Measurements from ENCODE around the gene HK2. TPM values are rescaled to one million over a fixed set of nuclear protein-coding genes. Genes with fewer than 3 reads are reported as not detected.
"Not testable (repeated sequence)": the region's sequence is repeated elsewhere in the genome, so short reads cannot be mapped to it uniquely, and the experiment has no call there.

The HK2 gene
- total and polyA plus RNA-seq, 7 experiments from 2014 or later = 3.6 to 74.6 (median 12.1) TPM

DNA sequence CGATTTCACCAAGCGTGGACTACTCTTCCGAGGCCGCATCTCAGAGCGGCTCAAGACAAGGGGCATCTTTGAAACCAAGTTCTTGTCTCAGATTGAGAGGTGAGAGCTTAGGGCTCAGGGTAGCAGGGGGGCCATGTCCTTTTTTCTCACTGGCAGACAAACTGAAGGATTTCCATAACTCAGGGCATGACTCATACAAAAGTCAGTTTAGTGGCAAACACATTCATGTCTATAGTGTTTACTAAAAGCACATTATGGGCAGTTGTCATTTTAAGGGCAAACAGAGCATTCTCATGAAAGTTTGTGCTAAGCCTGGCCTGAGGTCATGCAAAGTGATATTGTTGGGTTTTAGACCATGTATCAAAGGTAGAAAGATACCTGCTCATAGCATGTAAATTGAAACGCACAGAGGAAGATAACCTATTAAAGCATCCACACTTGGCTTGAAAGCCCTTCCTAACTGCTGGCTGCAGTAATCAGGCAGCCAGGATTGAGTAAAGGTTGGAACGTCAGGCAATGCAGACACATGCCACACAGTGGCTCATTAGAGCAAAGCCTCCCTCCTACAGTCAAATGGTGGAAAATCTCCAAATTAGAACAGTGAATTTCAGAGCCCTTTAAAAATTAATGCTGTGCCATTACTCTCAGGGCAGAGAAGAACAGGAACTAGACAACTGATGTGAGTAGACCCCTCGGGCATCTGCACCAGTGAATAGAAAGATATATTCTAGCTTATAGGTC lies 54.2 kb downstream of the HK2 start:
- no peak overlapping the region for H3K4me3 Mint-ChIP-seq
- POLR2A ChIA-PET = no interaction called here
- no peak for ATAC-seq
- H3K4me1 ChIP-seq (ENCODE audit: control insufficient read depth in 2 of 2, insufficient read depth in 2 of 2, low read length in 2 of 2) = no peaks in the 10 kb centered on the region
- CTCF ChIA-PET = no interaction called here
- no peak overlapping the region for H3K4me3 ChIP-seq (ENCODE audit: low read length)
- no peak overlapping the region for H3K27ac ChIP-seq (ENCODE audit: low read depth, low read length)
- H3K36me3 ChIP-seq (ENCODE audit: control insufficient read depth in 2 of 3, insufficient read depth in 3 of 3, low read length in 3 of 3) = peaks cover 0 to 84% (median 21%) of the 10 kb centered on the region in 3 experiments
- H3K36me3 Mint-ChIP-seq = peaks cover 37 to 81% (median 67%) of the 10 kb centered on the region in 5 donors
- H3K27ac Mint-ChIP-seq = peak overlapping the region in 1 of 9 donors; percentile 49
- no peaks in the 10 kb centered on the region for H3K9me3 ChIP-seq (ENCODE audit: control insufficient read depth in 2 of 3, low read length in 3 of 3)
- H3K9me3 Mint-ChIP-seq = no peaks in the 10 kb centered on the region
- intact Hi-C loops (cut with micrococcal nuclease) = no loop called here
- H3K4me1 Mint-ChIP-seq = peaks cover 0 to 8% (median 0%) of the 10 kb centered on the region in 7 donors
- no peaks in the 10 kb centered on the region for H3K27me3 ChIP-seq (ENCODE audit: control insufficient read depth in 2 of 2, insufficient read depth in 2 of 2, low read length in 2 of 2)
- no peaks in the 10 kb centered on the region for H3K27me3 Mint-ChIP-seq
- no peak for DNase-seq

DNA sequence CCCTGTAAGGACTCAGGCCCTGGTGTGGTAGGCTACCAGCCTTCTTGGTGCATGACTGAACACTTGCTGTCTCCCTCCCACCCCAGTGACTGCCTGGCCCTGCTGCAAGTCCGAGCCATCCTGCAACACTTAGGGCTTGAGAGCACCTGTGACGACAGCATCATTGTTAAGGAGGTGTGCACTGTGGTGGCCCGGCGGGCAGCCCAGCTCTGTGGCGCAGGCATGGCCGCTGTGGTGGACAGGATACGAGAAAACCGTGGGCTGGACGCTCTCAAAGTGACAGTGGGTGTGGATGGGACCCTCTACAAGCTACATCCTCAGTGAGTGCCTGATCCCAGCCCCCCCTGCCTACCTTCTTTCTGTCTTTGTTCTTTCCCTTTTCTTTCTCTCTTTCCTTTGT lies 55.2 kb downstream of the HK2 start:
- Mint-ChIP-seq H3K4me3 (no peak overlapping the region), H3K9me3 (peaks cover 0 to 3% (median 0%) of the 10 kb centered on the region in 11 donors), H3K36me3 (peaks cover 36 to 89% (median 73%) of the 10 kb centered on the region in 5 donors), H3K27ac (peak overlapping the region in 1 of 9 donors; percentile 16), H3K4me1 (peaks cover 0 to 8% (median 0%) of the 10 kb centered on the region in 7 donors), H3K27me3 (no peaks in the 10 kb centered on the region)
- H3K4me1 ChIP-seq (ENCODE audit: control insufficient read depth in 2 of 2, insufficient read depth in 2 of 2, low read length in 2 of 2) = no peaks in the 10 kb centered on the region
- ChIA-PET CTCF (no interaction called here), POLR2A (no interaction called here)
- peaks cover 0 to 80% (median 21%) of the 10 kb centered on the region in 3 experiments for H3K36me3 ChIP-seq (ENCODE audit: control insufficient read depth in 2 of 3, insufficient read depth in 3 of 3, low read length in 3 of 3)
- H3K27me3 ChIP-seq (ENCODE audit: control insufficient read depth in 2 of 2, insufficient read depth in 2 of 2, low read length in 2 of 2) = no peaks in the 10 kb centered on the region
- no peak for ATAC-seq
- no peaks in the 10 kb centered on the region for H3K9me3 ChIP-seq (ENCODE audit: control insufficient read depth in 2 of 3, low read length in 3 of 3)
- intact Hi-C loops (cut with micrococcal nuclease) = no loop called here
- H3K4me3 ChIP-seq (ENCODE audit: low read length) = no peak overlapping the region
- H3K27ac ChIP-seq (ENCODE audit: low read depth, low read length) = no peak overlapping the region
- no peak for DNase-seq

DNA sequence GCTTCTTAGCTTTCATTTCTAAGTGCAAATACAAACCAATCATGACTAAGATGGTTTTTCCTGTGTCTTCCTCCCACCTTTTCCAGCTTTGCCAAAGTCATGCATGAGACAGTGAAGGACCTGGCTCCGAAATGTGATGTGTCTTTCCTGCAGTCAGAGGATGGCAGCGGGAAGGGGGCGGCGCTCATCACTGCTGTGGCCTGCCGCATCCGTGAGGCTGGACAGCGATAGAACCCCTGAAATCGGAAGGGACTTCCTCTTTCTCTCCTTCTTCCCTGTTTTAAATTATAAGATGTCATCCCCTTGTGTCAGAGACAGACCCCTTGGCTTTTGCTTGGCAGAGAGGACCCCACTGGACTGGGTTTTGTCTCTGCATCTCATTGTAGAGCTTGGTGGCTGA lies 56.8 kb downstream of the HK2 start:
- Mint-ChIP-seq H3K27me3 (no peaks in the 10 kb centered on the region), H3K4me3 (no peak overlapping the region), H3K27ac (no peak overlapping the region), H3K4me1 (peaks cover 0 to 2% (median 0%) of the 10 kb centered on the region in 7 donors), H3K36me3 (peaks cover 35 to 87% (median 78%) of the 10 kb centered on the region in 5 donors), H3K9me3 (peaks cover 0 to 11% (median 2%) of the 10 kb centered on the region in 11 donors)
- Histone ChIP-seq H3K4me1 (ENCODE audit: control insufficient read depth in 2 of 2, insufficient read depth in 2 of 2, low read length in 2 of 2) (no peaks in the 10 kb centered on the region), H3K27me3 (ENCODE audit: control insufficient read depth in 2 of 2, insufficient read depth in 2 of 2, low read length in 2 of 2) (no peaks in the 10 kb centered on the region), H3K9me3 (ENCODE audit: control insufficient read depth in 2 of 3, low read length in 3 of 3) (peaks cover 0 to 5% (median 0%) of the 10 kb centered on the region in 3 experiments), H3K36me3 (ENCODE audit: control insufficient read depth in 2 of 3, insufficient read depth in 3 of 3, low read length in 3 of 3) (peaks cover 0 to 67% (median 17%) of the 10 kb centered on the region in 3 experiments), H3K27ac (ENCODE audit: low read depth, low read length) (no peak overlapping the region), H3K4me3 (ENCODE audit: low read length) (no peak overlapping the region)
- no peak for DNase-seq
- no peak for ATAC-seq
- ChIA-PET POLR2A (no interaction called here), CTCF (interaction anchor here (0.6 kb wide), 1 partner anchor 21 kb away, joined by 3 read pairs; no protein-coding TSS in a partner anchor)
- intact Hi-C loops (cut with micrococcal nuclease) = no loop called here

DNA sequence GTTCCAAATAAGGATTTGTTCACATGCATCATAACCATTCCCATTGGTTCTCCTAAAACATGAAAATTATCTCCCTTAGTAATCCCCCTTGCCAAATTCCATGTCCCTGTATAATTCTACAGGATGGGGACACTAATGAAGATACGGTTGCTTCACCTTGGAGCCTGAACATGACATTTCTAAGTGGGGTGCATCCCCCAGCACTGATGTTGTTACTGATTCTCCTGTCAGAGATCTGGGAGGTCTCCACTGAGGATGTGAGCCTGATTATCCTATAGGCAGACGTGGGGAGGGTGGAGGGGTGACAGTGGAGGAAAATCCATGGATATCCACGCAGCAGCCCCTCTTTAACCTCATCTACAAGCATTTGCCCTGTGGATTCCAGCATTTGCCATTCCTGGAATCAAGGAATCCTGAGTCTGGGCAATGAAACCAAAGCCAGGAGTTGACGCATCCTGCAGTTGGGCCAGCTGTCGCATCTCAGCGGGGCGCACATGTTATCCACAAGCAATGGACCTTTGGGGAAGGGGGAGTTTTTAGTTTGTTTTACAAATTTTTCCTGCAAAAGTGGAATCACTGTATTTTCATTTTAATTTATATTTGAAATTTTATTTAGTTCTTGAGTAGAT lies 57.3 kb downstream of the HK2 start:
- intact Hi-C loops (cut with micrococcal nuclease) = no loop called here
- H3K36me3 ChIP-seq (ENCODE audit: control insufficient read depth in 2 of 3, insufficient read depth in 3 of 3, low read length in 3 of 3) = peaks cover 0 to 62% (median 16%) of the 10 kb centered on the region in 3 experiments
- Mint-ChIP-seq H3K9me3 (peaks cover 0 to 12% (median 2%) of the 10 kb centered on the region in 11 donors), H3K27me3 (no peaks in the 10 kb centered on the region), H3K4me1 (peaks cover 0 to 2% (median 0%) of the 10 kb centered on the region in 7 donors), H3K27ac (peak overlapping the region in 1 of 9 donors; percentile 7), H3K4me3 (no peak overlapping the region), H3K36me3 (peaks cover 33 to 89% (median 78%) of the 10 kb centered on the region in 5 donors)
- POLR2A ChIA-PET = no interaction called here
- no peak for DNase-seq
- no peaks in the 10 kb centered on the region for H3K27me3 ChIP-seq (ENCODE audit: control insufficient read depth in 2 of 2, insufficient read depth in 2 of 2, low read length in 2 of 2)
- no peak for ATAC-seq
- CTCF ChIA-PET = interaction anchor here (0.6 kb wide), 1 partner anchor 20 kb away, joined by 3 read pairs; no protein-coding TSS in a partner anchor
- H3K9me3 ChIP-seq (ENCODE audit: control insufficient read depth in 2 of 3, low read length in 3 of 3) = peaks cover 0 to 5% (median 0%) of the 10 kb centered on the region in 3 experiments
- no peaks in the 10 kb centered on the region for H3K4me1 ChIP-seq (ENCODE audit: control insufficient read depth in 2 of 2, insufficient read depth in 2 of 2, low read length in 2 of 2)
- no peak overlapping the region for H3K4me3 ChIP-seq (ENCODE audit: low read length)
- H3K27ac ChIP-seq (ENCODE audit: low read depth, low read length) = no peak overlapping the region

DNA sequence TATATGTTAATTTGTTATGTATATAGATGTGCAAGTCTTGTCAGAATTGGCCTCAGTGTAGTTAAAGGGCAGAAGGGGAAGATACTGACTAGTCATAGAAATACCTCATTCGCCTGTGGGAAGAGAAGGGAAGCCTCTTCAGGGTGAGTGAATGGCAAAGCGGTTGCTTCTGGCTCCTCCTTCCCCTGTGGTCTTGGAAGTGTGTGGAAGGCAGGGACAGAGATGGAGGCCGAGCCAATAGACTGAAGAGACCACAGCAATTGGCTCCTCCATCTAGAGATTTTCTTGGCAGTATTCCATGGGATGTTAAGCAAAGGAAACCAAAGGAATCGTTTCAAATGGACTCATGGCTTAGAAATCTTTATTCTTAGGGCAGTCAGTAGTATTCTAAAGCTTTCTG lies 57.9 kb downstream of the HK2 start:
- H3K9me3 Mint-ChIP-seq = peaks cover 0 to 15% (median 3%) of the 10 kb centered on the region in 11 donors
- ATAC-seq; H3K4me3 Mint-ChIP-seq; H3K27me3 ChIP-seq (ENCODE audit: control insufficient read depth in 2 of 2, insufficient read depth in 2 of 2, low read length in 2 of 2); intact Hi-C loops (cut with micrococcal nuclease); CTCF ChIA-PET; H3K27ac Mint-ChIP-seq; H3K4me1 ChIP-seq (ENCODE audit: control insufficient read depth in 2 of 2, insufficient read depth in 2 of 2, low read length in 2 of 2); H3K27ac ChIP-seq (ENCODE audit: low read depth, low read length); POLR2A ChIA-PET; H3K27me3 Mint-ChIP-seq; H3K9me3 ChIP-seq (ENCODE audit: control insufficient read depth in 2 of 3, low read length in 3 of 3); DNase-seq; H3K4me3 ChIP-seq (ENCODE audit: low read length); H3K4me1 Mint-ChIP-seq: not testable (repeated sequence)
- peaks cover 29 to 85% (median 76%) of the 10 kb centered on the region in 5 donors for H3K36me3 Mint-ChIP-seq
- H3K36me3 ChIP-seq (ENCODE audit: control insufficient read depth in 2 of 3, insufficient read depth in 3 of 3, low read length in 3 of 3) = peaks cover 0 to 56% (median 16%) of the 10 kb centered on the region in 3 experiments

DNA sequence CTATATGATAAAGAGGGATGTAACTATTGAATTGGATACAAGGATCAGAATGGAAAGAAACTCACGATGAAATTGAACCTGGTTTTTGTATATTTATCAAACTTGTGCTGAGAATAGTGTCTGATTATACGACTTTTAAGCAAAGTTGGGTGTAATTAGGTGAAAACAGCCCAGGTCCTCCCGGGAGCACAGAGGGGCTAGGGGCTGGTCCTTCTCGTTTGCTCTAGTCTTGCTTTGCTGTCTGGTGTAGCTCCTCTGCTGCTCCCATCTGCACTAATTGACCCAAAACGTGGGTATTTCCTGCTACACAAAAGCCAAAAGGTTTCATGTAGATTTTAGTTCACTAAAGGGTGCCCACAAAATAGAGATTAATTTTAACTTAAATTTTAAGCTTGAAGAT lies 58.7 kb downstream of the HK2 start:
- Histone ChIP-seq H3K27ac (ENCODE audit: low read depth, low read length) (no peak overlapping the region), H3K36me3 (ENCODE audit: control insufficient read depth in 2 of 3, insufficient read depth in 3 of 3, low read length in 3 of 3) (peaks cover 0 to 48% (median 9%) of the 10 kb centered on the region in 3 experiments), H3K27me3 (ENCODE audit: control insufficient read depth in 2 of 2, insufficient read depth in 2 of 2, low read length in 2 of 2) (no peaks in the 10 kb centered on the region), H3K4me1 (ENCODE audit: control insufficient read depth in 2 of 2, insufficient read depth in 2 of 2, low read length in 2 of 2) (no peaks in the 10 kb centered on the region), H3K4me3 (ENCODE audit: low read length) (no peak overlapping the region), H3K9me3 (ENCODE audit: control insufficient read depth in 2 of 3, low read length in 3 of 3) (peaks cover 0 to 5% (median 0%) of the 10 kb centered on the region in 3 experiments)
- Mint-ChIP-seq H3K27ac (no peak overlapping the region), H3K4me3 (no peak overlapping the region), H3K4me1 (peaks cover 0 to 2% (median 0%) of the 10 kb centered on the region in 7 donors), H3K36me3 (peaks cover 29 to 83% (median 77%) of the 10 kb centered on the region in 5 donors), H3K27me3 (no peaks in the 10 kb centered on the region), H3K9me3 (peaks cover 0 to 22% (median 4%) of the 10 kb centered on the region in 11 donors)
- ATAC-seq (no peak), DNase-seq (no peak)
- CTCF ChIA-PET = interaction anchor here (0.7 kb wide), 1 partner anchor 20 kb away, joined by 7 read pairs; no protein-coding TSS in a partner anchor
- intact Hi-C loops (cut with micrococcal nuclease) = no loop called here
- POLR2A ChIA-PET = no interaction called here
